Gastrocnemius medialis (tissue), 4 donors: ENCODE data around the gene DNAH3.

Experiments
- CTCF ChIP-seq, 5 experiments: fragments of 450-650 bp in 3 of 5; fragments of 200-600 bp in 2 of 5; sonication (generic) in 2 of 5; IDR thresholded peaks in 4 of 5; conservative IDR thresholded peaks in 1 of 5; 1 replicate in 4 of 5; 2 replicates in 1 of 5; pipeline ENCODE4 v1.5.1; 2016 to 2019; ENCODE audit warnings: antibody characterized with exemption in 5 of 5, mild to moderate bottlenecking in 3 of 5, moderate library complexity in 3 of 5
- POLR2A ChIP-seq, 2 donors: fragments of 450-650 bp; IDR thresholded peaks; one replicate each; pipeline ENCODE4 v1.6.1; 2017; ENCODE audit warnings: antibody characterized with exemption in 2 of 2, mild to moderate bottlenecking in 2 of 2, moderate library complexity in 2 of 2

- TF ChIP-seq CTCF (IDR thresholded peaks at IDR 0.05 in 4 of 5, conservative IDR thresholded peaks at IDR 0.05 in 1 of 5) = no peak
- no peak for TF ChIP-seq POLR2A (IDR thresholded peaks at IDR 0.05)
These were observed 24.1 kb downstream of the DNAH3 start for GRCh38 chr16:21126518-21126917.
